Measurements from ENCODE around the gene COL6A2.

The COL6A2 gene

DNA sequence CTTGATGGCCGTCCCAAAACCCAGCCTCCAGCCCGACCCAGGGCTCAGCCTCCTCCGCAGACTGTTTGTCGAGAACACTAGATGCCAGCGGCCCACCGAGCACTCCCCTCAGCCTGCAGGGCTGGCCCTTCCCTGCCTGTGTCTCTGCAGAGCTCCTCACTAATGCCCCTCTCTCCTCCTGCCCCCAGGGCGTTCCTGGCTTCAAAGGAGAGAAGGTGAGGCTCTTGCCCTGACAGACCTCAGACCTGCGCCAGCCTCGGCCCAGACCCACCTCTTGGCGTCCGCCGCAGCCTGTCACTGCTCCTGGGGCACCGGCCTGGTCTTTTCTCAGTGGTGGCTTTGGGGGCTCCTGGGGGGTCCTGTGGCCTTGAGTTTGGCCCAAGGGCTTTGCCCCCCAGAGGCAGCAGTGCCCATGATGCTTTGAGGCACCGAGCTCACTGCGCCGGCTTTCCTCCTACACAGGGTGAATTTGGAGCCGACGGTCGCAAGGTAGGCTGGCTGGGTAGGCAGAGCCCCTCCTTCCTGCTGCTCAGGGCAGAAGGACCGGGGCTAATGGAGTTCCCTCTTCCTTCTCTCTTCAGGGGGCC, 18.4 kb downstream of the COL6A2 start:
- no peak for DNase-seq

GRCh38 chr21:46116776-46117585, 19.1 kb downstream of the COL6A2 start:
- DNase-seq = no peak

- no peak for DNase-seq
These were observed 19.8 kb downstream of the COL6A2 start for GRCh38 chr21:46117586-46118315.

DNA sequence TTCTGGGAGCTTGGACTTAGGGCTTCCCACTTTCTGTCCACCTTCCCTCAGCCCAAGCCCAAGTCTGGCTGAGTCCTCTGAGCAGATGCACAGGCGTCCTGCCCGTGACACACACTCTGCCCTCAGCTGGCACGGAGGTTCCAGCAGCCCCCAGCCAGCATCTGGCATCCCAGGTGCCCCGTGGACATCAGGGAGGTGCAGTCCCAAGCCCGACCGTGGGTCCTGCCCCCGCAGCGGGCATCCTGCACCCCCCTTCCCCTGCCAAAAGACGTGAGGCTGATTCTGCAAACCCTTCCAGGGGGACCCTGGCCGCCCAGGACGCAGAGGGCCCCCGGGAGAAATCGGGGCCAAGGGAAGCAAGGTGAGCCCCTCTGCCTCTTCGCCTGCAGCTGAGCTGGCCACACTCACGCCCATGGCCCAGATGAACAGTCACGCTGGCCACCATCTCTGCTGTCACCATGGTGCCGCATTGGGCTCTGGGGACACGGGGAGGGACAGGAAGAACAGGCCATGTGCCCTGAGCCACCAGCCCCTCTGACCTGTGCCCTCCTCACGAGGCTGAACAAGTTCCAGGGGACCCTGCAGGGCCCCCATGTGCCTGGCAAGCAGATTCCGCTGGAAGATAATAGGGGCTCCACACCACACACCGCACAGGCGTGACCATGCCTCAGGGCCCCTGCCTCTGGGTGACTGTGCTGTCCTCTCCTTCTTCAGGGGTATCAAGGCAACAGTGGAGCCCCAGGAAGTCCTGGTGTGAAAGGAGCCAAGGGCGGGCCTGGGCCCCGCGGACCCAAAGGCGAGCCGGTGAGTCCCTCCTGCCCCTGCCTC, 20.6 kb downstream of the COL6A2 start:
- DNase-seq = no peak

GRCh38 chr21:46119144-46119636, 21.3 kb downstream of the COL6A2 start:
- DNase-seq = no peak

DNA sequence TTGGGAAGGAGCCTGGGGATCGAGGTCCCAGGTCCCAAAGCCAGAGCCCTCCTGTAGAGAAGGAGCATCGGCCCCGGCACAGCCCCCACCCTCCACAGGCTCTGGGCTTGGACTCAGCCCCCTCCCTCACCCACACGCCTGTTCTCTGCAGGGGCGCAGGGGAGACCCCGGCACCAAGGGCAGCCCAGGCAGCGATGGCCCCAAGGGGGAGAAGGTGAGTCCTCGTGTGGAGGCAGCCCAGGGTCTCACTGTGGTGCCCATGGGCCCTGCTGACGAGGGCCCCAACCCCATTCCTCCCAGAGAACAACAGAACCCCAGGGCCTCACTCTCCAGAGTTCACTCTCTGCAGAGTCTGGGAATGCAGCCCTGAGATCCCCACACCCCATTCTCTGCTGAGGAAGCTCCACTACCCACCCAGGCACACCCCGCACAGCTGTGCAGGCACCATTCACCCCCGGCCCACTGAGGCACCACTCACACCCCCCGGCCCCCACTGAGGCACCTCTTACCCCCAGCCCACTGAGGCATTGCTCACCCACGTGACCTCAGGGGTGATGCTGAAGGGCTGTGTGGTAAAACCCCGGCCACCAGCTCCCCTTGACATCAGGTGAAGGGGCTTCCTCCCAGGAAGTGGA, 21.8 kb downstream of the COL6A2 start:
- DNase-seq = no peak

DNA sequence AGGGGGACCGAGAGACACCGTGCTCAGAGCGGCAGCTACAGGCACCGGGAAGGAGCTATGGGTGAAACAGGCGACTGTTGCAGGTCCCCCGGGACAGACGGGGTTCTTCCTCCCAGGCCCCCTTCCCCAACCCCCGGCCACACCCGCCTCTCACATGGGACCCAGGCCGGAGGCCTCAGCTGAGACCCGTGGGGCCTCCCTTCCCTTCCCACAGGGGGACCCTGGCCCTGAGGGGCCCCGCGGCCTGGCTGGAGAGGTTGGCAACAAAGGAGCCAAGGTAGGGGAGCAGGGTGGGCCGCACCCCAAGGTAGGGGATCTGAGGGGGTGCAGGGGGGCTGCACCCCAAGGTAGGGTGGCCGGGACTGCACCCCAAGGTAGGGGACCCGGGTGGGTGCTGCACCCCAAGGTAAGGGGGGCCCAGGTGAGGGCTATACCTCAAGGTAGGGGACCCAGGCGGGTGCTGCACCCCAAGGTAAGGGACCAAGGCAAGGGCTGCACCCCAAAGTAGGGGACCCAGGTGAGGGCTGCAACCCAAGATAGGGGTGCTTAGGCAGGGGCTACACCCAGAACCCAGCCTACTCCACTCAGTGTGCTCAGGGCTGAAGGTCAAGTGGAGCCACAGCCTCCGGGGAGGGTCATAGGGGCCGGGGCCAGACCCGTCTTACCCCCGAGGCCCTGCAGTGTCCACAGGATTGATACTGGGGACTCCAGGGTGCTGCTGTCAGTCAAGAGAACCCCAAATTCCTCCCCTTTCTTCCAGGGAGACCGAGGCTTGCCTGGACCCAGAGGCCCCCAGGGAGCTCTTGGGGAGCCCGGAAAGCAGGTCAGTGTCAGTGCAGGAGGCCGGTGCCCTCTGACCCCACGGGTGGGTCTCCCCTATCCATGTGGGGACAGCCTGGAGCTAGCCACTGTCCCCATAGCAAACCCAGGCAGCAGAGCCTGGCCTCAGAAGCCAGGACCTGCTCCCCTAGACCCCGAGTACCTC, 22.7 kb downstream of the COL6A2 start:
- DNase-seq = no peak

- no peak for DNase-seq
These were observed 23.6 kb downstream of the COL6A2 start for GRCh38 chr21:46121286-46122221.

- DNase-seq = no peak
These were observed 24.3 kb downstream of the COL6A2 start for GRCh38 chr21:46122237-46122671.

DNA sequence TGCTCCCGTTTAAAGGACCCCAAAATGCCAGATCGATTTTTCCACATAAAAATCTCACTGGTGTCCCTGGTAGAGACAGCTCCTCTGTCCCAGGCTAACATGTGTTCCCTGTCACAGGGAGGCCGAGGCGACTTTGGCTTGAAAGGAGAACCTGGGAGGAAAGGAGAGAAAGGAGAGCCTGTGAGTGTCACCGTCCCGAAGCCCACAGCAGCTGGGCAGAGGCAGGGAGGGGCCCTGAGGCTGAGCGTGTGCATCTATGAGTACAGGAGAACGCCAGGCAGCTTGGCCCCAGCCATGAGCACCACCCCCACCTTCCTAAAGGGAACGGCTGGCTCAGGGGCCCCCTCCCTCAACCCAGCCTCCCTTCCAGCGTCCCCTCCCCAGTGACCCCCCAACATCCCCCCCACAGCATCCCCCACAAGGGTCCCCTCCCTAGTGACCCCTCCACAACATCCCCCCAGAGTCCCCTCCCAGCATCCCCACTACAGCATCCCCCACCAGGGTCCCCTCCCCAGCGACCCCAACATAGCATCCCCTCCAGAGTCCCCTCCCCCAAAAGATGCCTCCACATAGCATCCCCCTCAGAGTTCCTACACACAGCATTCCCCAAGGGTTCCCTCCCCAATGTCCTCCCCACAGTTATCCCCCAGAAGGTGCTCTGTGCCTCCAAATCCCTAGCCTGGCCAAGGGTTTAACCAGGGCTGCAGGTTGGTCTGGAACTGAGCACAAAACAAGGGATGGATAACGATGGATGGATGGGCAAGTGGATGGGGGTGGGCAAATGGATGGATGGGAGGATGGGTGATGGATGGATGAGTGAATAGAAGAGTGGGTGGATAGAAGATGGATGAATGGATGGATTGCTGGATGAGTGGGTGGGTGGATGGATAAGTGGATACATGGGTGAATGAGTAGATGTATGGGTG, 25.1 kb downstream of the COL6A2 start:
- DNase-seq = no peak

DNA sequence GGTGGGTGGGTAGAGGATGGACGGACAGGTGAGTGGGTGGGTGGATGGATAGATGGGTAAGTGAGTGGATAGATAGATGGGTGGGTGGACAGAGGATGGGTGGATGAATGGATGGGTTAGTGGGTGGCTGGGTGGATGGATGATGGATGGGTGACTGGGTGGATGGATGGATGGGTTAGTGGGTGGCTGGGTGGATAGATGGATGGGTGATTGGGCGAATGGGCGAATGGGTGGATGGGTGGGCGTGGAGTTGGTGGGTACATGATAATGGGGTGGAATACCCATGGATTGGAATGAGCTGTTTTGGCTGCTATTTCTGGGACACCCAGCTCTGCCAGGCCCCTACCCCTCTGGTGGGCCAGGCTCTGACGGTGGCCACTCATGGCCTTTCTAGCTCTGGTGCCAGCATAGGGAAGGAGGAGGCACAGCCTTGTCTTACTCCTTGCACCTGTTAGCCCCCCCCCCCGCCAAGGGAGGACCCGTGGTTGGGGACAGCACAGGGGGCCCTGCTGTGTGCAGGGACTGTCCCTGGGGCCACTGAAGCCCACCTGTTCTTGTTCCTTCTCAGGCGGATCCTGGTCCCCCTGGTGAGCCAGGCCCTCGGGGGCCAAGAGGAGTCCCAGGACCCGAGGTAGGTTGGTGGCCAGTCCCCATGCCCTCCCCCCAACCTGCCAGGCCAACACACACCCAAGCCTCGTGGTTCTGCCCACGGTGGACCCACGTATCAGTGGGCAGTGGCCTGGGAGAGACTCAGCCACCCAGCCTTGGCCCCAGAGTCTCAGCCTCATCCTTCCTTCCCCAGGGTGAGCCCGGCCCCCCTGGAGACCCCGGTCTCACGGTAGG, 26.4 kb downstream of the COL6A2 start:
- DNase-seq = no peak

DNA sequence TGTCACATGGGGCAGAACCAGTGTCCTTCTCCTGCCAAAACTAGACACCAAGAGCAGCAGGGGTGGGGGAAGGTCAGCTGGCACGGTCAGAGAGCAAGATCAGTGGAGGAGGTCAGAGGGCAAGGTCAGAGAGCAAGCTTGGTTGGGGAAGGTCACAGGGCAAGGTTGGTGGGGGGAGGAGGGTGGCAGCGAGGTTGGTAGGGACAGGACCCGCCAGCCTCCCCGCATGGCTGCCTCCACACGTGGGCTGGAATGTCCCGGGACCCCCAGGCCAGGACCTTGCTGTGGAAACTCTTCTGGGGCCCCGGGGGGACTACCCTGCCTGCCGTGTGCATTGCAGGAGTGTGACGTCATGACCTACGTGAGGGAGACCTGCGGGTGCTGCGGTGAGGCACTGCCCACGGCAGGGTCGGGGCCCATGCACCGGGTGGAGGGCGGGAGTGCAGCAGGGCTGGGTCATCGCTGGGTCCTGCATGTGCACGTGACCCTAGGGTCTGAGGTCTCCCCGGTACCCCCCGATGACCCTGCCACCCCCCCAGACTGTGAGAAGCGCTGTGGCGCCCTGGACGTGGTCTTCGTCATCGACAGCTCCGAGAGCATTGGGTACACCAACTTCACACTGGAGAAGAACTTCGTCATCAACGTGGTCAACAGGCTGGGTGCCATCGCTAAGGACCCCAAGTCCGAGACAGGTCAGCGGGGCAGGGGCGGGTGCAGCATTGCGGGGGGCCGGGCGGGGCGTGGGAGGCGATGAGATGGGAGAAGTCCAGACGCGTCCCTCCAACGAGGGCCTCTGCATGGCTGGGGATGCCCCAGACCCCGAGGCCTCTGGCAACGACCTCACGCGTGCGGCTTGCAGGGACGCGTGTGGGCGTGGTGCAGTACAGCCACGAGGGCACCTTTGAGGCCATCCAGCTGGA, 27.3 kb downstream of the COL6A2 start:
- DNase-seq = no peak

DNA sequence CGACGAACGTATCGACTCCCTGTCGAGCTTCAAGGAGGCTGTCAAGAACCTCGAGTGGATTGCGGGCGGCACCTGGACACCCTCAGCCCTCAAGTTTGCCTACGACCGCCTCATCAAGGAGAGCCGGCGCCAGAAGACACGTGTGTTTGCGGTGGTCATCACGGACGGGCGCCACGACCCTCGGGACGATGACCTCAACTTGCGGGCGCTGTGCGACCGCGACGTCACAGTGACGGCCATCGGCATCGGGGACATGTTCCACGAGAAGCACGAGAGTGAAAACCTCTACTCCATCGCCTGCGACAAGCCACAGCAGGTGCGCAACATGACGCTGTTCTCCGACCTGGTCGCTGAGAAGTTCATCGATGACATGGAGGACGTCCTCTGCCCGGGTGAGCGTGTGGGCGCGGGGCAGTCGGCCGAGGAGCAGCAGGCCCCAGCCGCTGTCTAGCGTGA, 28.0 kb downstream of the COL6A2 start:
- no peak for DNase-seq

DNA sequence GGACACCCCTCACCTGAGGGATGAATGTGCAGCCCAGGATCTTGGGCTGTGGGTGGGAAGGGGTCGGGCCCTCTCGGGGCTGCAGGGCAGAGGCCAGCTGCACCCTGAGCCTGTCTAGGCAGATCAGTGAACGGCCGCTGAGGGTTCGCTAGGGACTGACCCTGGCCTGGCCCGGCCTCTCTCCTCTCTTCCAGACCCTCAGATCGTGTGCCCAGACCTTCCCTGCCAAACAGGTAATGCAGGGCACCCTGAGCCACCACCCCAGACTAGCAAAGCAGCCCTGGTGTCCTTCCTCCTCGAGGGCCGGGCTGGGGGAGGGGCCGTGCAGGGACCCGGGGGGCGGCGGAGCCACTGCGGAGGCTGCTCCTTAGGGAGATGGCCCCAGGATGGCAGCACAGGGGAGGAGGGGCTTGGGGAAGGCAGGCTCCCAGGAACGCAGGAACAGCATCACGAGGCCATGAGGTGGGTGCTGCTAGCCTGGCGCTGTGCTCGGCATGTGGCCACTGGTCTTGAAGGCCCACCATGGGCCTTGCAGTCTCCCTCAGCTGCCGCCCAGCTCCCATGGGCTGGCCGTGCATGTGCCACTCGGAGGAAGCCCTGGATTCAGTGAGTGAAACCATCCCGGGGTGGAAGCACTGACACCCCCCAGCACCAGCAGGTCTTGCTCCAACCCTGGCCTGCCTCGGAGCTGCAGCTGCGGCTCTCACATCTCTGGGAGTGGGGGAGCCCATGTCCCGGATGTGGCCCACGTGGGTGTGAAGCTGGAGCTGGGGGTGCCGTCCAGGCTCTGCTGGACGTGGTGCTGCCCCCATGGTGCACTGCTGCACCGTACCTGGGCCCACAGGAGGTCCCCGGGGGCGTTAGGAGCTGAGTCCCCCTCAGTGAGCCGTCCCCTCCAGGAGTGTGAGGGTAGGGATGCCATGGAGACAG, 28.7 kb downstream of the COL6A2 start:
- DNase-seq = no peak

Measured in activated CD4-positive, alpha-beta T cell treated with anti-CD3 and anti-CD28 coated beads, Interleukin-2, amount 50 U/mL, for 48 hours (primary cell).